GM12872 (cell line): ENCODE results near the gene PRKCA.

Source experiments
- TF ChIP-seq, protein P1 (sequence below): IDR thresholded peaks from 3 replicates; pipeline ENCODE4 v1.5.1; 2011; ENCODE audit warnings: low read depth, mild to moderate bottlenecking, low read length, moderate library complexity; ENCODE audit not compliant: insufficient read depth

The PRKCA gene

DNA sequence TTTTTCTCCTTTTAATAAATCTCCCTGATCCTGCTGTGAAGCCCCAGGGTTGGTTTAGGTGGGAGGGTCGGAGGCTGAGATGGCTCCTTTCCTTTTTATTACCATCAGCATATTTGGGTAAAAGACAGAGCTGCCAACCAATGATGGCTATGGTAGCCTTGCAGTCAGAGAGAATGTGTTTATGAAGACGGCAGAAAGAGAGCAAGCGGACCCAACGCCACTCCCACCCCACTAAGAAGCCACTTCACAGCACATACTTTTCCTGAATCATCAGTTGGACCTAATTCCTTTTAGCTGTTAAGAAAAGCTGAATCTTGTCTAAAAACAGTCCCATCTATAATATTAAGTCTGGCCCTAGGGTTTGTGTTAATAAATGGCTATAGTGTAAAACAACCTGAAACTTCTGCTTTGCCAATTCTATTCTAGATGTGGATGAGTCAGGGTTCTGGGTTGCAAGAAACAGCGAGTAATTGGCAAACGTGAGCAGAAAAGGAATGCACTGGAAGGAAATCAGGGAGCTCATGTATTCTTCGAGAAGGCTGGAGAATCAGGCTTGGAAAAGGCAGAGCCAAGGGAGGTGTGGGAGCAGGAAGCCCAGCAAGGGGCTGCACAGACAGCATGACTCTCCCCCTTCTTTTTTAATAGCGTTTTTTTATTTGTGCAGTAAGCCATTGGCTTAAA, 34.0 kb upstream of the PRKCA start:
- TF ChIP-seq, protein P1, sequence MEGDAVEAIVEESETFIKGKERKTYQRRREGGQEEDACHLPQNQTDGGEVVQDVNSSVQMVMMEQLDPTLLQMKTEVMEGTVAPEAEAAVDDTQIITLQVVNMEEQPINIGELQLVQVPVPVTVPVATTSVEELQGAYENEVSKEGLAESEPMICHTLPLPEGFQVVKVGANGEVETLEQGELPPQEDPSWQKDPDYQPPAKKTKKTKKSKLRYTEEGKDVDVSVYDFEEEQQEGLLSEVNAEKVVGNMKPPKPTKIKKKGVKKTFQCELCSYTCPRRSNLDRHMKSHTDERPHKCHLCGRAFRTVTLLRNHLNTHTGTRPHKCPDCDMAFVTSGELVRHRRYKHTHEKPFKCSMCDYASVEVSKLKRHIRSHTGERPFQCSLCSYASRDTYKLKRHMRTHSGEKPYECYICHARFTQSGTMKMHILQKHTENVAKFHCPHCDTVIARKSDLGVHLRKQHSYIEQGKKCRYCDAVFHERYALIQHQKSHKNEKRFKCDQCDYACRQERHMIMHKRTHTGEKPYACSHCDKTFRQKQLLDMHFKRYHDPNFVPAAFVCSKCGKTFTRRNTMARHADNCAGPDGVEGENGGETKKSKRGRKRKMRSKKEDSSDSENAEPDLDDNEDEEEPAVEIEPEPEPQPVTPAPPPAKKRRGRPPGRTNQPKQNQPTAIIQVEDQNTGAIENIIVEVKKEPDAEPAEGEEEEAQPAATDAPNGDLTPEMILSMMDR, result no peak

DNA sequence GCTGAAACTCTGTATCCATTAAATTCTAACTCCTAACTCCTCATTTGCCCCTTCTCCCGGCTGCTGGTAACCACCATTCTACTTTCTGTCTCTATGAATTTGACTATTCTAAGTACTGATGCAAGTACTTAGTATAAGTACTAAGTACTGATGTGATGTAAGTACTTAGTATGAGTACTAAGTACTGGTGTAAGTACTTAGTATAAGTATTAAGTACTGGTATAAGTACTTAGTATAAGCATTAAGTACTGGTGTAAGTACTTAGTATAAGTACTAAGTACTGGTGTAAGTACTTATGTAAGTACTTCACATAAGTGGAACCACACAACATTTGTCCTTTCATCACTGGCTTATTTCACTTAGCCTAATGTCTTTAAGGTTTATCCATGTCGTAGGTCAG, 32.3 kb upstream of the PRKCA start:
- TF ChIP-seq, protein P1, result no peak

DNA sequence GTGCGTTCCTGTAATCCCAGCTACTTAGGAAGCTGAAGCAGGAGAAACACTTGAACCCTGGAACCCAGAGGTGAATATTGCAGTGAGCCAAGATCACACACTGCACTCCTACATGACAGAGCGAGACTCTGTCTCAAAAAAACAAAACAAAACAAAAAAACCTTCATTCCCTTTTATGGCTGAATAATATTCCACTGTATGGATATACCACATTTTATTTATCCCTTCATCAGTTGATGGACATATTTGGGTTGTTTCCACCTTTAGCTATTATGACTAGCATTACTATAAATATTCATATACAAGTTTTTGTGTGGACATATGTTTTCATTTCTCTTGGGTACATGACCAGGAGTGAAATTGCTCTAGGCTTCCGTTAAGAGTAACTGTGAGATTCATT, 30.9 kb upstream of the PRKCA start:
- TF ChIP-seq, protein P1, result no peak

DNA sequence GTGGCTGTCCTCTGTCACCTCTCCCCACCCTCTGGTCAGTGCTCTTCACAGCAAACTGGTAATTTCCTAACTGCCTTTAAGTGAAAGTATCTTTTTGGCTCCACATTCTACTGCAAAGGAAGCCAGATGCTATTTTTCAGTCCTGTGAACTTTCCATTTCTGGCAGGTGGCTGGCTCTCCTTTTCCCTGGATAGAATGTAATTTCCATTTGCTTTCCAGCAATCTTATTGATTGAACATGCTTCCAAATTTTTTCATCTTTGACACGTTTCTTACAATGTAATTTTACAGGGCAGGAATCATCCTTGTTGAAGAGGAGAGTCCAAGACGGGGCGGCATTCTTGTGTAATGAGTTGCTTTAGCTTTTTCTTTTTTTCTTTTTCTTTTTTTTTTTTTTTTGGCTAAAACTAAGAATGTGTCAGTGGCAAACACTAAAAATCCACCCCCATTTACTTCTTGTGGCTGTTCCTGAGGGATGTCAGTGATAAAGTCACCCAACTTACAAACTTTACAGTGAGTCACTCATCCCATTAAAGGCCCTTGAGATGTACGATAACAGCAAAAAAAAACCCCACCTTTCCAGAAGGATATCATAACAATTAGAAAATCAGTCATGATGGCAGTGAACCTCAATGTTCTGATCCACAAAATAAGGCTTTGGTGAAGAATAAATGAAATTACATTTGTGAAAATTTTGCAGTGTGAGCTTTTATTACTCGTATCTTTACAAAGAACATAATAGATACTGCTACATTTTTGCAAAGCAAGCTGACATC, 29.4 kb upstream of the PRKCA start:
- TF ChIP-seq, protein P1, result no peak

DNA sequence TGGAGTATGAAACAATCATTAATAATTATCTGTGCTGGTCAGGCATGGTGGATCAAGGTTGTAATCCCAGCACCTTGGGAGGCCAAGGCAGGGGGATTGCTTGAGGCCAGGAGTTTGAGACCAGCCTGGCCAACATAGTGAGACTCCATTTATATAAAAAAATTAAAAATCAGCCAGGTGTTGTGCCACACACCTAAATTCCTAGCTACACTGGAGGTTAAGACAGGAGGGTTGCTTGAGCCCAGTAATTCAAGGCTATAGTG, 28.9 kb upstream of the PRKCA start:
- TF ChIP-seq, protein P1, result no peak

DNA sequence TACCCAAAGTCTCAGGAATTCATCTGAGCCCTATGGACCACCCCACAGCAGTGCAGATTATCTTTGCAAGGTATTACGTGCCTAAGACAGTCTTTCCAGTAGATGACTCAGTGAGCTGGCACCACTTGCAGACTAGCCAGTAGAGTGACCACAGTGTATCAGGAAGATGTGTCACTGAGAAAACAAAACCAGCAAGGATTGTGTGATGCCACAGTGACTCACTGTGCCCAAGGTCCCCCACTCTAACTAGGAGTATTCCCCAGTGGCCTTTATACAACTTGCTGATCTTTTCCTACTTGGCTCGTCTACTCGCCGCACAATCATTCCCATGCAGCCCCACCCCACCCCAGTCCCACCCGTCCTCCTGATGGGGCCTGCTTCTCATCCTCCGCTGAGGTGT, 26.8 kb upstream of the PRKCA start:
- TF ChIP-seq, protein P1, result no peak

DNA sequence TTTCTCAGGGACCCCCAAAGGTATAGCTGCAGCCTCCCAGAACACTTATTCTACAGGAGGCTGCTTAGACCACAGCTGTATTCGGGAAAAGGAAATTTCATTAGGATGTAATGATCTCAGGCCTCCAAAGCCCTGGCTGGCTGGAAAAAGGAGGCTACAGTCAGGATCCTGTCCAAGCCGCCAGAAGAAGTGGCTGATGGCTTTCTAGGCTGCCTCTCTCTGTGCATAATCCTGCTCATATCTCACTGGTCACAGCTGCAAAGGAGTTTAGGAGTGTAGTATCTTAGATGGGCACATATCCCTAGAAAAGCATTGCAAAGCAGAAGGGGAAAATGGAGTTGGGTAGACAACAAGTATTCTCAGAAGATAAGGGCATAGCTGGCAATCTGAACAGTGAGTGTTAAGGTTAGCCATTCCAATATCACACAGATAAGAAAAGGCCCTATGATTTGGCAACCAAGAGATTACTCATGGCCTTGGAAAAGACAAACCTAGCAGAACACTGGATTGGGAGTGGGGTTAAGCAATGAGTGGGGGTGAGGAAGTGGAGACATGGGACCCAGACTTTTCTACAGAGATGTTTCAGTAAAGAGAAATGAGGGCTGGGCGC, 26.0 kb upstream of the PRKCA start:
- TF ChIP-seq, protein P1, result no peak
